Neural crest cell (in vitro differentiated cells): ENCODE measurements around the gene ATF5. TPM values are rescaled to one million over a fixed set of nuclear protein-coding genes. Genes with fewer than 3 reads are reported as not detected.

Experiments used
- DNase-seq: peaks from one replicate; pipeline ENCODE4 v3.0.0; 2021; ENCODE audit warnings: low read depth, mixed read lengths, low spot score
- H3K27ac Mint-ChIP-seq: one replicate; pipeline ENCODE4 v1.8.0; 2021; ENCODE audit warnings: mild to moderate bottlenecking, mixed read lengths; ENCODE audit not compliant: unreplicated experiment
- H3K27me3 Mint-ChIP-seq: 2 replicates; pipeline ENCODE4 v1.8.0; 2021; ENCODE audit warnings: low read depth, mild to moderate bottlenecking, mixed read lengths
- H3K36me3 Mint-ChIP-seq: 2 replicates; pipeline ENCODE4 v1.8.0; 2021; ENCODE audit warnings: low read depth, mild to moderate bottlenecking, mixed read lengths
- H3K4me1 Mint-ChIP-seq: 2 replicates; pipeline ENCODE4 v1.8.0; 2021; ENCODE audit warnings: mixed read lengths
- H3K4me3 Mint-ChIP-seq: one replicate; pipeline ENCODE4 v1.8.0; 2021; ENCODE audit warnings: mild to moderate bottlenecking, mixed read lengths
- H3K9me3 Mint-ChIP-seq: 2 replicates; pipeline ENCODE4 v1.8.0; 2021; ENCODE audit warnings: mixed read lengths
- CTCF ChIP-seq: fragments of 200-600 bp; sonication (generic); conservative IDR thresholded peaks from 2 replicates; pipeline ENCODE4 v1.5.0; 2021; ENCODE audit warnings: antibody characterized with exemption, mild to moderate bottlenecking
- total RNA-seq: library from RNA; stranded (reverse); gene quantifications from 2 replicates; pipeline ENCODE4 v1.2.1, GENCODE V29; 2021

Gene ATF5
- total RNA-seq, 1 donor from 2014 or later: 23.4 TPM

GRCh38 chr19:49882643-49883042, 46.4 kb upstream of the ATF5 start:
- H3K27me3 Mint-ChIP-seq: no peaks in the 10 kb centered on the region
- H3K9me3 Mint-ChIP-seq: no peaks in the 10 kb centered on the region
- no peak overlapping the region for H3K27ac Mint-ChIP-seq
- peaks cover 22% of the 10 kb centered on the region for H3K36me3 Mint-ChIP-seq
- TF ChIP-seq CTCF: no peak
- H3K4me3 Mint-ChIP-seq: peak overlapping the region; percentile 49
- no peak for DNase-seq
- H3K4me1 Mint-ChIP-seq: peaks cover 14% of the 10 kb centered on the region

GRCh38 chr19:49883094-49883493, 45.9 kb upstream of the ATF5 start:
- H3K27ac Mint-ChIP-seq: no peak overlapping the region
- H3K9me3 Mint-ChIP-seq: no peaks in the 10 kb centered on the region
- peaks cover 11% of the 10 kb centered on the region for H3K4me1 Mint-ChIP-seq
- peak overlapping the region; percentile 44 for H3K4me3 Mint-ChIP-seq
- peaks cover 22% of the 10 kb centered on the region for H3K36me3 Mint-ChIP-seq
- no peak for TF ChIP-seq CTCF
- H3K27me3 Mint-ChIP-seq: no peaks in the 10 kb centered on the region
- DNase-seq: no peak

- Mint-ChIP-seq H3K9me3 (no peaks in the 10 kb centered on the region), H3K4me1 (peaks cover 1% of the 10 kb centered on the region), H3K27ac (no peak overlapping the region), H3K27me3 (no peaks in the 10 kb centered on the region), H3K36me3 (peaks cover 22% of the 10 kb centered on the region), H3K4me3 (no peak overlapping the region)
- no peak for TF ChIP-seq CTCF
- DNase-seq: no peak
Measured at GRCh38 chr19:49884109-49884508, 44.9 kb upstream of the ATF5 start.

- Mint-ChIP-seq H3K4me3 (no peak overlapping the region), H3K36me3 (peaks cover 22% of the 10 kb centered on the region), H3K27ac (no peak overlapping the region), H3K4me1 (no peaks in the 10 kb centered on the region), H3K9me3 (no peaks in the 10 kb centered on the region), H3K27me3 (no peaks in the 10 kb centered on the region)
- DNase-seq: no peak
- TF ChIP-seq CTCF: no peak
Measured at GRCh38 chr19:49884760-49885159, 44.2 kb upstream of the ATF5 start.

GRCh38 chr19:49887037-49887664, 41.9 kb upstream of the ATF5 start:
- Mint-ChIP-seq H3K27ac (no peak overlapping the region), H3K4me1 (peaks cover 4% of the 10 kb centered on the region), H3K4me3 (no peak overlapping the region), H3K9me3 (no peaks in the 10 kb centered on the region), H3K36me3 (peaks cover 19% of the 10 kb centered on the region), H3K27me3 (peaks cover 14% of the 10 kb centered on the region)
- no peak for DNase-seq
- TF ChIP-seq CTCF: no peak
